Osteocyte (in vitro differentiated cells): ENCODE measurements around the gene KCTD19. TPM values are rescaled to one million over a fixed set of nuclear protein-coding genes. Genes with fewer than 3 reads are reported as not detected.
A peak's percentile ranks its signal among the peaks of the same experiment; 100 is the strongest.

Experiments used
- DNase-seq: peaks from one replicate; pipeline ENCODE4 v3.0.0; 2021; ENCODE audit warnings: mixed read lengths; ENCODE audit not compliant: unreplicated experiment; ENCODE audit errors: extremely low spot score
- H3K27ac Mint-ChIP-seq: one replicate; pipeline ENCODE4 v1.8.0; 2021; ENCODE audit warnings: mild to moderate bottlenecking, mixed read lengths; ENCODE audit not compliant: unreplicated experiment
- H3K27me3 Mint-ChIP-seq: one replicate; pipeline ENCODE4 v1.8.0; 2021; ENCODE audit warnings: mixed read lengths; ENCODE audit not compliant: unreplicated experiment
- H3K36me3 Mint-ChIP-seq: one replicate; pipeline ENCODE4 v1.8.0; 2021; ENCODE audit warnings: mixed read lengths; ENCODE audit not compliant: unreplicated experiment
- H3K4me1 Mint-ChIP-seq: one replicate; pipeline ENCODE4 v1.8.0; 2021; ENCODE audit warnings: mixed read lengths; ENCODE audit not compliant: unreplicated experiment
- H3K4me3 Mint-ChIP-seq: one replicate; pipeline ENCODE4 v1.8.0; 2021; ENCODE audit warnings: mild to moderate bottlenecking, moderate library complexity, mixed read lengths; ENCODE audit not compliant: unreplicated experiment
- H3K9me3 Mint-ChIP-seq: one replicate; pipeline ENCODE4 v1.8.0; 2021; ENCODE audit warnings: mixed read lengths; ENCODE audit not compliant: unreplicated experiment
- CTCF ChIP-seq: fragments of 200-600 bp; sonication (generic); IDR thresholded peaks from 2 replicates; pipeline ENCODE4 v1.5.0; 2021; ENCODE audit warnings: antibody characterized with exemption, mild to moderate bottlenecking, moderate library complexity
- total RNA-seq: library from RNA; stranded (reverse); gene quantifications from 2 replicates; pipeline ENCODE4 v1.2.1, GENCODE V29; 2021

KCTD19 gene
- total RNA-seq, 1 donor from 2014 or later: not detected

- H3K36me3 Mint-ChIP-seq: no peaks in the 10 kb centered on the region
- no peak for DNase-seq
- no peaks in the 10 kb centered on the region for H3K9me3 Mint-ChIP-seq
Measured at GRCh38 chr16:67244387-67245185, 82.0 kb downstream of the KCTD19 start.

GRCh38 chr16:67243481-67243880 lies 83.1 kb downstream of the KCTD19 start:
- no peak for TF ChIP-seq CTCF
- H3K27ac Mint-ChIP-seq: peak overlapping the region; percentile 95
- H3K4me3 Mint-ChIP-seq: no peak overlapping the region
- DNase-seq: no peak
- H3K9me3 Mint-ChIP-seq: no peaks in the 10 kb centered on the region
- H3K27me3 Mint-ChIP-seq: no peaks in the 10 kb centered on the region
- H3K36me3 Mint-ChIP-seq: peaks cover 5% of the 10 kb centered on the region
- peaks cover 63% of the 10 kb centered on the region for H3K4me1 Mint-ChIP-seq

More at GRCh38 chr16:67244387-67245185, 82.0 kb downstream of the KCTD19 start:
- Mint-ChIP-seq H3K27me3 (no peaks in the 10 kb centered on the region), H3K27ac (peak overlapping the region; percentile 95), H3K4me3 (peak overlapping the region; percentile 85), H3K4me1 (peaks cover 68% of the 10 kb centered on the region)
- no peak for TF ChIP-seq CTCF

GRCh38 chr16:67242138-67242730 lies 84.3 kb downstream of the KCTD19 start:
- peak overlapping the region; percentile 95 for H3K27ac Mint-ChIP-seq
- H3K4me1 Mint-ChIP-seq: peaks cover 54% of the 10 kb centered on the region
- no peak for DNase-seq
- H3K9me3 Mint-ChIP-seq: no peaks in the 10 kb centered on the region
- no peak for TF ChIP-seq CTCF
- no peak overlapping the region for H3K4me3 Mint-ChIP-seq
- no peaks in the 10 kb centered on the region for H3K27me3 Mint-ChIP-seq
- H3K36me3 Mint-ChIP-seq: peaks cover 14% of the 10 kb centered on the region

DNA sequence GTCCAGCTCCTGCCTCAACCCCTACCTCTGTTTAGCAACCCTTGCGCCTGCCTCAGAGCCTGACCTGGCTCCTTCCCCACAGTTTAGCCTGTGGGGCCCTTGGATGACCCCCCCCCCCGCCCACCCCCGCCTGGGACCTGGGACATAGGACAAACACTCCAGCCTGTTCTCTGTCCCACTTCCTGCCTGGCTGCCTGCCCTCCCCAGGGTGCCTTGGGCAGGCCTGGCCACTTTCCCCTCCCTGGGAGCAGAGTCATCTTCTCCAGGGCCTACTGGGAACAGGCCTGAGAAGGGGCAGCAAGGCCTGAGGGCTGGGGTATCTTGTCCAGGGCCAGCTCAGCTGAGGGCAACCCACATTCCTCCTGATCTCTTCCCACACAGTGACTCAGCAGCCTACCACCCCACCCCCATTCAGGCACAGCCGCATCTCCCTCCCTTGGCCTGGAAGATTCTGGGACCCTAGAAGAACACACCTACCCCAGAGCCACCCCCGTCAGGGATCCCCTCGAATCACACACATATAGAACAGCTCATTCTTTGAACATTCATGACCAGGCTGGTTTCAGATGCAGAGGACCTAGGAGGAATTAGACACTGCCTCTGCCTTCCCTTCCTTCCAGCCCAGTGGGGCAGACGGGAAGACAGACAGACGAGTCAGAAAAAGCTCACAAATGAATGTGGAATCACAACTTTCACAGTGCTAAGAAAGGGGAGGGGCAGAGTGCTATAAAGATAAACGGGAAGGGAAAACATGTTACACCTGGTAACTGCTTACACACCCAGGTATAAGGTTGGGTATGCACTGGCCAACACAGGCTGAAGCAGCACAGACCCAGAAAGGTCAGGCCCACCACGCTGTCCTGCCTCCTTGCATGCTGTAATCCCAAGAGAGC lies 85.3 kb downstream of the KCTD19 start:
- no peak for TF ChIP-seq CTCF
- H3K36me3 Mint-ChIP-seq: peaks cover 19% of the 10 kb centered on the region
- H3K4me3 Mint-ChIP-seq: peak overlapping the region; percentile 24
- no peaks in the 10 kb centered on the region for H3K9me3 Mint-ChIP-seq
- peak overlapping the region; percentile 95 for H3K27ac Mint-ChIP-seq
- H3K27me3 Mint-ChIP-seq: no peaks in the 10 kb centered on the region
- no peak for DNase-seq
- H3K4me1 Mint-ChIP-seq: peaks cover 54% of the 10 kb centered on the region
